Effector memory CD8-positive, alpha-beta T cell (primary cell): Measurements from ENCODE around the gene TUFM.

Source experiments
- ATAC-seq: fragments of 150-1000 bp; cut with Tn5 transposase; replicated peaks from 2 replicates; pipeline ENCODE4 v1.10.0; 2021; ENCODE audit warnings: mild to moderate bottlenecking, moderate library complexity
- DNase-seq, 3 experiments: peaks; one replicate each; pipeline ENCODE4 v3.0.0; 2021
- H3K27ac Mint-ChIP-seq, 2 donors: one replicate each; pipeline ENCODE4 v1.8.0; 2022; ENCODE audit warnings: mild to moderate bottlenecking in 2 of 2, mixed read lengths in 2 of 2, moderate library complexity in 2 of 2
- H3K27me3 Mint-ChIP-seq, 2 donors: one replicate each; pipeline ENCODE4 v1.8.0; 2022; ENCODE audit warnings: mixed read lengths in 2 of 2
- H3K36me3 Mint-ChIP-seq: one replicate; pipeline ENCODE4 v1.8.0; 2022; ENCODE audit warnings: mild to moderate bottlenecking, moderate library complexity, mixed read lengths; ENCODE audit not compliant: insufficient read depth
- H3K4me1 Mint-ChIP-seq, 2 donors: one replicate each; pipeline ENCODE4 v1.8.0; 2022; ENCODE audit warnings: low read depth in 2 of 2, mixed read lengths in 2 of 2
- H3K4me3 Mint-ChIP-seq, 2 donors: one replicate each; pipeline ENCODE4 v1.8.0; 2022; ENCODE audit warnings: mild to moderate bottlenecking in 2 of 2, mixed read lengths in 2 of 2, moderate library complexity in 2 of 2
- H3K9me3 Mint-ChIP-seq, 2 donors: one replicate each; pipeline ENCODE4 v1.8.0; 2022; ENCODE audit warnings: mixed read lengths in 2 of 2

Gene TUFM

DNA sequence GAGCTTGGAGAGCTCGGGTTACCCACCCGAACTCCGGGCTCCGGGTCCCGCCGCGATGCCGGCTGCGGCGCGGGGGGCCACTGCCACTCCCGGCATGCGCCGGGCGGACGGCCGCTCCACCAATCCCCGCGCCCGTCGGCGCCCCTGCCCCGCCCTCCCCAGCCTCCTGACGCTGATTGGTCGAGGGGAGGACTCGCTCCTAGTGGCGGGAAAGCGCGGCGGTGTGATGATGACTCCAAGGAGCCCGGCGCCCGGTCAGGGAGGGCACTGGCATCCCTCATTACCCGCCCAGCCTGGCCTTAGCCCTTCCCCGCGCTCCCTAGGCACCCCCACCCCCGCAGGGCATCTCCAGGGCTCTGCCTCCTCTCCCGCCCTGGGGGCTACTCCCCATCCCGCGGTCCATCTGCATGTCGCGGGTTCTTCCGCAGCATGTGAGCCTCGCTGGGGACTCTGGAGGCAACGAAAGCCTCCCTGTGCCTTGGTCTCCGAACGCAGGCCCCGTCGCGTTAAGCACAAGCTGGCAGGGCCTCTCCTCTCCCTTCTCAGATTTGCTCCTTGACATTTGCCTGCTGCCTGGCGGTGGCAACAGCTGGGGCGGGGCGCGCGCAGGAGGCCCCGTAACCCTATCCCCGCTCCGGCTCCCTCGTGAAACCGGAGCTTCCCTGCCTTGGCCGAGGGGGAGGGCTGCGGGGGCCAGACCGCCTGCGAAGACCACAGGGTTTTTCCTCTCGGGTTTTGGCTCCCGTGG lies 33.9 kb upstream of the TUFM start:
- ATAC-seq, result peak; percentile 97
- peak; percentile 71 to 77 (median 71) for DNase-seq
- H3K27ac Mint-ChIP-seq, result peak overlapping the region; percentile 16 to 84
- H3K36me3 Mint-ChIP-seq, result no peaks in the 10 kb centered on the region
- H3K4me3 Mint-ChIP-seq, result peak overlapping the region; percentile 86 to 90
- H3K4me1 Mint-ChIP-seq, result peaks cover 12% of the 10 kb centered on the region in 2 donors
- no peaks in the 10 kb centered on the region for H3K9me3 Mint-ChIP-seq
- H3K27me3 Mint-ChIP-seq, result peaks cover 0 to 17% of the 10 kb centered on the region in 2 donors

DNA sequence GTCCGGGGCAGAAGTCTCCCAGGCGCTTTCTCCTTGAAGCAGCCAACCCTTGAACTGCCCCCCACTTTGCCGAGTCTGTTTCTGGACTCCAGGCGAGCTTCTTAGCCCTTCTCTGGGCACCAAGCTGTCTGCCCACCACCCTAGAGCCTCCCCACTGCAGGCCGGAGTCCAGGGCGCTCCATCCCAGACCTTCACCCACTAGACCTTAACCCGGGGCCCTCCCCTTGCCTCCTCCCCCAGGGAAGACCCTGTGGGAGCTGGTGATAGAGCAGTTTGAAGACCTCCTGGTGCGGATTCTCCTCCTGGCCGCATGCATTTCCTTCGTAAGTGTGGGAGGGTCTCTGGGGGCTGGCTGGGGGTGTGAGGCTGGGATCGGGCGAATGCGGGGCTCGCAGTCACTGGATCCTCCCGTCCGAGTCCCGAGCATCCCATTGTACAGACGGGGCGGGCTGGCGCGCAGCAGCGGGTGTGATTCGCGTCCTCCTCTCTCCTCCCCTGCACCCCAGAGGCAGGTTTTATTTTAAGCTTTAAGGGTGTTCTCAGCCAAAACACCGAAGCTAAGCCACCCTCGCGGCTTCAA lies 33.2 kb upstream of the TUFM start:
- Mint-ChIP-seq H3K27ac (peak overlapping the region; percentile 62 to 84), H3K9me3 (no peaks in the 10 kb centered on the region), H3K36me3 (peaks cover 1% of the 10 kb centered on the region), H3K4me3 (peak overlapping the region; percentile 86 to 90), H3K27me3 (peaks cover 0 to 17% of the 10 kb centered on the region in 2 donors), H3K4me1 (peaks cover 12% of the 10 kb centered on the region in 2 donors)
- no peak for DNase-seq
- ATAC-seq, result peak; percentile 45

DNA sequence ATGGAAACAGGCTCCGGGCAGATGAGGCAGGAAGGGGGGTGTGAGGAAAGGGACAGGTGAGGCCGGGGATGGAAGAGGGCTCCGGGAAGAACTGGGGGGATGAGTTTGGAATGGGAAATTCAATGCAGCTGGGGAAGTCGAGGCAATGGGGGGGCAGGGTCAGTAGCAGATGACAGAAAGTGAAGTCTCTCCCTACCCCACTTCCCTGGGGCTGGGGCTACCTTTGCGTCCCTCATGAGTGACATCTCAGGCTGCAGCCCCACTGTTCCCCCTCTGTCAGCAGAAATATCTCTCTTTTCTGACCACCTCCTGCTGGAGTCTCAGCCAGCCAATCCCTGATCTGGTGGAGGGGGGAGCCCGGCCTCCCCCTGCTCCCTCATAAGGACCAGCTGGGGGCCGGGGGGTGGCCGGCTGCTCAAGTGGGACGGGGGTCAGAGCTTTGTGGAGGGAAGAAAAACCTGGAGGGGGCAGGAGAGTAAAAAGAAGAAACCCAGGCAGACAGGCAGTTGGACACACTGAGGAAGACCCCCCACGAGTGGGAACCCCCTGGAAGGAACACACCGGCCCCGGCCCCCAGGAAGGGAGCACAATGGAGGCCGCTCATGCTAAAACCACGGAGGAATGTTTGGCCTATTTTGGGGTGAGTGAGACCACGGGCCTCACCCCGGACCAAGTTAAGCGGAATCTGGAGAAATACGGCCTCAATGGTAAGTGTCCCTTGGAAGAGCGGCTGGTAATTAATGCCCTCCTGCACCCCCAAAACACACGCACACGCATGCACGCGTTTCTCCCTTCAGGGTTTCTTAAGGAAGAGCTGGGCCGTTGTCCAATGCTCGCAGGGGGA lies 32.2 kb upstream of the TUFM start, which contains the start of gene ATP2A1:
Gene ATP2A1, plus strand, starts transcription at position 406 of the 844 bp plus-strand sequence. Its CDS starts 184 bp downstream, at position 590.
- peaks cover 0 to 7% of the 10 kb centered on the region in 2 donors for H3K27me3 Mint-ChIP-seq
- H3K4me3 Mint-ChIP-seq, result peak within 1 kb of the TSS; percentile 86 to 90
- no peak for ATAC-seq
- DNase-seq, result no peak
- no peaks in the 10 kb centered on the region for H3K9me3 Mint-ChIP-seq
- H3K36me3 Mint-ChIP-seq, result peaks cover 5% of the 10 kb centered on the region
- H3K4me1 Mint-ChIP-seq, result peaks cover 12% of the 10 kb centered on the region in 2 donors
- H3K27ac Mint-ChIP-seq, result peak within 1 kb of the TSS; percentile 62 to 84

DNA sequence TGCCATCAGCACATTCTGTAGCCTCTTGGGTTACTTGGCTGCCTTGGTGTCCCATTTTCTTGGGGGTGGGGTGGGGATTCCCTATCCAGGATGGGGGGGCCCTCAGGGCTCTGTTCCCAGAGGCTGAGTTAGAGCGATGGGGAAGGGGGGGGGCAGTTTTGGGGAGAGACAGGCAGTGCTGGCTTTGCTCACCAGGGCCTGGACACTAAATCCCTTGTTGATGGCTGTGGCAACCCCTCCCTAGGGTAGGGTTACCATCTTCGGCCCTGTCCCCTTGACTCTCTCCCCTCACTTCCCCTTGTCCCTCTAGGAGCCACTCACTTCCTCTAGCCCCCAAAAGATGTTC lies 31.5 kb upstream of the TUFM start:
- DNase-seq, result no peak
- Mint-ChIP-seq H3K4me1 (peaks cover 12% of the 10 kb centered on the region in 2 donors), H3K27me3 (peaks cover 0 to 6% of the 10 kb centered on the region in 2 donors), H3K9me3 (no peaks in the 10 kb centered on the region), H3K27ac (no peak overlapping the region), H3K36me3 (peaks cover 11% of the 10 kb centered on the region), H3K4me3 (peak overlapping the region; percentile 34 to 90)
- ATAC-seq, result no peak

DNA sequence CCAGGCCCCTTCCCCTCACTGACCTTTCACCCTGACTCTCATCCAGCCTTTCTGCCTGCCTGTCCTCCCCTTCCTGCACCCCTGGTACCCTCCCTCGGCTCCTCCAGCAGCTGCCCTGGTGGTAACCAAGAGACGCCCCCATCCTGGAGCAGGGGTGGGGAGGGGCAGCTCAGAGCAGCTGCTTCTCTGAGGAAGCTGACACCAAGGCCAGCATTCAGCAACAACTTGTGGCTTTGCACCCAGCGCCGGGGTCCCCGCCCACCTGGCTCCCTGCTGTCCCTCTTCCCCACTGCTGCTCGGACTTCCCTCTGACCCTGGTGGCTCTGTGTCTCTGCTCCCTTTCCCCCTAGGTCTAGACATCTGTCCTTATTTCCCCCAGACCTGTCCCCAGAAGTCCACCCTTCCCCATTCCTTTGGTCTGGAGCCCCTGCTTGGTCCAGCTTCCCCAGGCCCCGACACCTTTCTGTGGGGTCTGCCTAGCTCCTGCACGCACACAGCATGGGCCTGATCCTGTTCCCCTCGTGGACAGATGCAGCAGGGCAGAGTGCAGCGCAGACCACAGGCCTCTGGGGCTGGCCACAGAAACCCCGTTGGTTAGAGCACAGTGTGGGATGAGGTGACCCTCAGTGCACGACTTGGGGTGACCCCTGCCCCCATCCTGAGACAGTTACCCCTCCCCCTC lies 31.0 kb upstream of the TUFM start:
- Mint-ChIP-seq H3K27me3 (peaks cover 0 to 6% of the 10 kb centered on the region in 2 donors), H3K9me3 (no peaks in the 10 kb centered on the region)
- DNase-seq, result no peak

DNA sequence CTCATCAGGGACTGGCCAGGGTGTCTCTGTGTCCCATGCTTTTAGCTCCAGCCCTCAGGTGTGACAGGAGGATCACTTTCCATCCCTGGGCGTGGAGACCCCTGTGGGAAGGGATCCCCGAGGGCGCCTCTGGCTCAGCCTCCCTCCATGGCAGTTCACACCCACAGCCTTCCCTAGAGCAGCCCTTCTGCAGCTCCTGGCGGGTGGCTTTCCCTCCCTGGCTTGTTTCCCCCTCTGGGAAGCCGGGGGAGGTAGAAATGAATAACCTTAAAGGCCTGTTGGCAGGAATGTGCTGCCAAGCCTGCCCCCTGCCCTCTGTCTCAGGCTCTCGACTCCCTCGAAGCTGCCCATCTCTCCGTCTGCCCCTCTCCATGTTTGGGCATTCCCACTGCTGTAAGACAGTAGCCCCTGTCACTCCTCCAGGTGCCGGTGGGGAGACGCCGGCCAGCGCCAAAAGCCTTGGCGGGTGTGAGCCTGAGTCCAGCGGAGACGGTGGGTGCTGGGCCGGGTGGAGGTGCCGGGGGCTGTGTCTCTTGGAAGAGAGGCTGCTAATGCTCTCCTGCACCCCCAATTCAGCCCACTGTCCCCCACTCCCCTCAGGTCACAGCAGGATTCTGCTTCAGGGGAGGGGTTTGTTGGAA lies 30.0 kb upstream of the TUFM start:
- H3K4me1 Mint-ChIP-seq, result peaks cover 11 to 12% of the 10 kb centered on the region in 2 donors
- DNase-seq, result no peak
- H3K4me3 Mint-ChIP-seq, result no peak overlapping the region
- ATAC-seq, result no peak
- peaks cover 0 to 6% of the 10 kb centered on the region in 2 donors for H3K27me3 Mint-ChIP-seq
- peak overlapping the region; percentile 13 to 59 for H3K27ac Mint-ChIP-seq
- no peaks in the 10 kb centered on the region for H3K9me3 Mint-ChIP-seq
- peaks cover 19% of the 10 kb centered on the region for H3K36me3 Mint-ChIP-seq

More for the DNA sequence above, 31.0 kb upstream of the TUFM start:
- peak overlapping the region; percentile 13 to 59 for H3K27ac Mint-ChIP-seq
- H3K4me3 Mint-ChIP-seq, result no peak overlapping the region
- H3K36me3 Mint-ChIP-seq, result peaks cover 12% of the 10 kb centered on the region
- no peak for ATAC-seq
- peaks cover 12% of the 10 kb centered on the region in 2 donors for H3K4me1 Mint-ChIP-seq

DNA sequence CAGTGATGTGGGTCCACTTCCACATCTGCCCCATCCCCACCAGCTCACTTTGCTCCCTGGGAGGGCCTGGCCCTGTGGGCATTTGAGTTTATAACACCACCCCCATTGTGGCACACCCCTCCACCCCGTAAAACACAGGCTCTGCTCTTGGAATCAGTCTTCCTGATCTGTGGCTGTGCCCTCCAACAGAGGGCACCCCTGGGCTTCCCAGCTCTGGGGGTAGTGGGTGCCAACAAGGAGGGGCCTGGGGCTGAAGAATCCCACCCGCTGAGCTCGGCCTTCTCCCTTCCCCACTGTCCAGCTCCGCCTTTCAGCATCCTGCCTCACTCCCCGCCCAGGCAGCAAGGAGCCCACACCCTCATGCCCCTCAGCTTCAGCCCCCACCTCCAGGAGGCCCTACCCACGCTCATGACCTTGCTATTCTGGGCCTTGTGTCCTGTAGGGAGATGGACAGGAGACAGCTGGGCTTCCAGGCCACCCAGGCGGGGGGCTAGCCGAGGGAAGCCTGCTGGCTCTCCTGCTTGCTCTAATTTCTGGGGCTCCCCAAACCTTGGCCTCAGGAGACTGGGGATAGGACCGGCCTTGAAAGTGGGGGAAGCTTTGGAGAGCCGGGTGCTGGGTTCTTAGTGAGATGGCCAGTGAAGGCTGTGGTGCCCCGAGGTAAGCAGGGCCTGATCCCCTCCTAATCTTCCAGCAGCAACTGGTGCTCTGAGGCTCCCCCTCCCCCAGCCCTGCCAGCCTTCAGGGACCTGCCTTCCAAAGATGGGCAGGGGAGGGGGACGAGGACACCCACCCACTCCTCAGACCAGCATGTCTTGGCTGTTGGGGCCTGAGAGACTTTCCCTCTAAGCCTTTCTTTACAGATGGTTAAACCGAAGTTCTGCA lies 29.2 kb upstream of the TUFM start:
- H3K36me3 Mint-ChIP-seq, result peaks cover 26% of the 10 kb centered on the region
- H3K4me3 Mint-ChIP-seq, result no peak overlapping the region
- DNase-seq (no peak), ATAC-seq (no peak)
- peak overlapping the region in 1 of 2 donors; percentile 60 for H3K27ac Mint-ChIP-seq
- H3K9me3 Mint-ChIP-seq, result no peaks in the 10 kb centered on the region
- peaks cover 6 to 7% of the 10 kb centered on the region in 2 donors for H3K4me1 Mint-ChIP-seq
- no peaks in the 10 kb centered on the region for H3K27me3 Mint-ChIP-seq

DNA sequence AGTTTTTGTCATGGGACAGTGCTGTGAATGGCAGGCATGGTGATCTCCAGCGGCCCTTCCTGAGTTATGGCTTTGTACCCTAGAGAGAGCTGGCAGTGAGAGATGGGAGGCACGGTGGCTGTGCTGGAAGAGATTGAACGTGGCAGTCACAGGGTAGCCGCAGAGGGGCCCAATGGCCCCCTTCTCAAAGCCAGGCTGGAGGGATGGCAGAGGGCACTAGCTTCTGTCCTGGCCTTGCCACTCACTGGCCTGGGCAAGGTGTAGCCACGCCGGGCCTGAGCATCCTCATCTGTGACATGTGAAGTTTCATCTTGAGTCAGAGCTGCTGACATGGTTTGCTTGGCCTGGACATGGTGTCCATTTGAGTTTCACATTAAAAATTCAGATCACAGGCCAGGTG lies 28.3 kb upstream of the TUFM start:
- no peak for ATAC-seq
- Mint-ChIP-seq H3K27me3 (no peaks in the 10 kb centered on the region), H3K9me3 (no peaks in the 10 kb centered on the region), H3K4me1 (peaks cover 4 to 5% of the 10 kb centered on the region in 2 donors), H3K4me3 (no peak overlapping the region), H3K36me3 (peaks cover 34% of the 10 kb centered on the region), H3K27ac (no peak overlapping the region)
- DNase-seq, result no peak

DNA sequence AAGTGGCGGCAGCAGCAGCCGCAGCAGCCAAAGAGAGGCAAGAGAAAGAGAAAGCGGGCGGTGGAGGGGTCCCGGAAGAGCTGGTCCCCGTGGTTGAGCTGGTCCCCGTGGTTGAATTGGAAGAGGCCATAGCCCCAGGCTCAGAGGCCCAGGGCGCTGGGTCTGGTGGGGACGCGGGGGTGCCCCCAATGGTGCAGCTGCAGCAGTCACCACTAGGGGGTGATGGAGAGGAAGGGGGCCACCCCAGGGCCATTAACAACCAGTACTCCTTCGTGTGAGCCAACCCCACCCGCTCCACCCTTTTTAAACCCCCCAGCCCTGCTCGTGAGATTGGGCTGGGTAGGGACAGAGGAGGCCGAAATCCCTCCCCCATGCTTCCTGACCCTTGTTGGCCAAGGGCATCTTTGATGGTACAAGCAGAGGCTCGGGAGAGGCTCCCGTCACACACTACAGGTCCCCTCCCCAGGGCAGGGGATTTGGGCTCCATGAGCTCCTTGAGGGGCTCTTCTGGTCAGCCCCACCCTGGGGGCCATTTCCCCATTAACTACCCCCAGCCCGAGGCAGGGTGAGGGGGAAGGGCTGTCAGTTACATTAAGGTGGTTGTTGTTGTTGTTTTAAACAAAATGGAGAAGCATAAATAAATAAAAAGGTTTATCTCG lies 27.5 kb upstream of the TUFM start:
- peak; percentile 63 to 70 (median 66) for DNase-seq
- no peaks in the 10 kb centered on the region for H3K9me3 Mint-ChIP-seq
- peak; percentile 98 for ATAC-seq
- no peaks in the 10 kb centered on the region for H3K27me3 Mint-ChIP-seq
- no peak overlapping the region for H3K4me3 Mint-ChIP-seq
- H3K36me3 Mint-ChIP-seq, result peaks cover 41% of the 10 kb centered on the region
- H3K27ac Mint-ChIP-seq, result no peak overlapping the region
- H3K4me1 Mint-ChIP-seq, result no peaks in the 10 kb centered on the region

DNA sequence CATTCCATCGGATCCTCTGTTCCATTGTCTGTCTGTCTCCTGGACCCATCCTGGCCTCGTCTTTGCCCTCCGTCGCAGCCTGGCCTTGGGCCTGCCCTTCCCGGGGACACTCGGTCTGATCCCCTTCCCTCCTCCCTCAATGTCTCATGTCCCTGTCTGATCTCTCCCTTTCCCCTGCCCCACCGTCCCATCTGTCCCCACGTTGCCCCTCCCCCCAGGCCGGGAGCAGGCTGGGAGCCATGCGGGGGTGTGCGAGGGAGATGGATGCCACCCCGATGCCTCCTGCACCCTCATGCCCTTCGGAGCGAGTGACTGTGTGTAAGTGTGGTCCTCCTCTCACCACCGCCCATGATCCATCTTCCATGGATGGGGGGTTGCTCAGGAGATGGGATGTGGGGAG lies 26.8 kb upstream of the TUFM start:
- ATAC-seq (no peak), DNase-seq (no peak)
- Mint-ChIP-seq H3K36me3 (peaks cover 46% of the 10 kb centered on the region), H3K4me3 (no peak overlapping the region), H3K27ac (peak overlapping the region in 1 of 2 donors; percentile 57), H3K4me1 (no peaks in the 10 kb centered on the region), H3K27me3 (no peaks in the 10 kb centered on the region), H3K9me3 (no peaks in the 10 kb centered on the region)

DNA sequence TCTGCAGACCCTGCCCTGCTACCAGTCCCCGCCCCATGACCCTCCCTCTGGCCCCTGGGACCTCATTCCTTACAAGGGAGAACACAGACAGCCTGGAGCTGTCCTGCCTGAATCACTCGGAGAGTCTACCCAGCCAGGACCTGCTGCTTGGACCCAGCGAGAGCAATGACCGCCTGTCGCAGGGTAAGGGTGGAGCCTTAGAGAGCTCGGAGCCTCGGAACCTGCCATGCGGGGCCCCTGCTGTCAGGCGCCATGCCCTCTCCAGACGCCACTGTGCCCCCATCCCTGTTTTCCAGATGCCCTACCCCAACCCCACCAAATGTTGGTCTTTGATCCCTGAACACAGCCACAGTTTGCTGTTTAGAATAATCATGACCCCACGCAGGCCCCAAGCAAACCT lies 23.1 kb upstream of the TUFM start:
- Mint-ChIP-seq H3K27ac (peak overlapping the region in 1 of 2 donors; percentile 56), H3K27me3 (no peaks in the 10 kb centered on the region), H3K9me3 (no peaks in the 10 kb centered on the region), H3K4me1 (peaks cover 17 to 22% of the 10 kb centered on the region in 2 donors), H3K36me3 (peaks cover 55% of the 10 kb centered on the region), H3K4me3 (no peak overlapping the region)
- ATAC-seq (no peak), DNase-seq (no peak)
